Activated CD8-positive, alpha-beta T cell treated with anti-CD3 and anti-CD28 coated beads for 36 hours (primary cell): Measurements from ENCODE around the gene SPATA1. TPM values are rescaled to one million over a fixed set of nuclear protein-coding genes. Genes with fewer than 3 reads are reported as not detected.
"Not testable (repeated sequence)": the region's sequence is repeated elsewhere in the genome, so short reads cannot be mapped to it uniquely, and the experiment has no call there.

Experiments used
- ATAC-seq: fragments of 200-7000 bp; cut with Tn5 transposase; one replicate; pipeline ENCODE4 v1.10.0; 2021; ENCODE audit warnings: mild to moderate bottlenecking, moderate library complexity
- CTCF ChIA-PET: fragments of 350-600 bp; sonication (Branson Sonifier 250); formaldehyde crosslinking; loops from one replicate; lab custom pipeline; 2021; ENCODE audit warnings: antibody characterized with exemption; lab: Charles Lee
- POLR2A ChIA-PET: fragments of 350-600 bp; sonication (Branson Sonifier 250); formaldehyde crosslinking; loops from one replicate; lab custom pipeline; 2021; ENCODE audit warnings: antibody characterized with exemption; lab: Charles Lee
- DNase-seq: peaks from one replicate; pipeline ENCODE4 v3.0.0-alpha.2; 2020
- H3K27ac Mint-ChIP-seq: one replicate; pipeline ENCODE4 v1.8.0; 2021; ENCODE audit warnings: mild to moderate bottlenecking, mixed read lengths
- H3K27me3 Mint-ChIP-seq: one replicate; pipeline ENCODE4 v1.8.0; 2021; ENCODE audit warnings: mixed read lengths
- H3K36me3 Mint-ChIP-seq: one replicate; pipeline ENCODE4 v1.8.0; 2021; ENCODE audit warnings: low read depth, mixed read lengths
- H3K4me1 Mint-ChIP-seq: one replicate; pipeline ENCODE4 v1.8.0; 2021; ENCODE audit warnings: low read depth, mixed read lengths
- H3K4me3 Mint-ChIP-seq: one replicate; pipeline ENCODE4 v1.8.0; 2021; ENCODE audit warnings: mild to moderate bottlenecking, moderate library complexity, mixed read lengths
- H3K9me3 Mint-ChIP-seq: one replicate; pipeline ENCODE4 v1.8.0; 2021; ENCODE audit warnings: mixed read lengths
- intact Hi-C: fragments of 100-400 bp; cut with micrococcal nuclease; formaldehyde crosslinking; loops from one replicate; pipeline ENCODE4 v1.10.0; 2022
- total RNA-seq, 2 experiments: library from RNA; stranded (reverse); gene quantifications; one replicate each; pipeline ENCODE4 v1.2.3, GENCODE V29; 2021
- TF ChIP-seq, protein P1 (sequence below): fragments of 200-600 bp; IDR thresholded peaks from one replicate; pipeline ENCODE4 v1.8.0; 2022; ENCODE audit warnings: antibody characterized with exemption, mild to moderate bottlenecking

Gene SPATA1
- total RNA-seq, 2 experiments from 2014 or later = 2.5 to 3.0 TPM

DNA sequence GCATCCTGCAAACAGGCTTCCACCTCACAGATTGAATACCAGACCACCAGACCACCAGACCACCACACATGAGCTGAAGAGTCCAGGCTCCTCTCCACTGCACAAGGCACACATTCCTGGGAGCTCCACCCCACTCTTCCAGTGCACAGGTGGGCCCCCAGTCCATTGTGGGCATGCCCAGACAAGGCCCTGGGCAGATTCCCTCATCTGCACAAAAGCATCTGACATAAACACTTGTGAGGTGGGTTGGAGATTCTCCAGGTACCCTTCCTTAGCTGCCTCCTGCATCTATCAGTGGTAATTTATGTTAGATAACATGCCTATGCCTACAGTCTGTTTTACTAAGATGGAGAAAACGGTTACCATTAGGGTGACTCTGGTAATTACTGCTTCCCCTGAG lies 79.6 kb downstream of the SPATA1 start:
- H3K27ac Mint-ChIP-seq = no peak overlapping the region
- intact Hi-C loops = no loop called here
- no peak overlapping the region for H3K4me3 Mint-ChIP-seq
- no peak for ATAC-seq
- ChIA-PET CTCF (interaction anchor here (2.9 kb wide), 1 partner anchor 34 kb away, joined by 11 read pairs; no protein-coding TSS in a partner anchor), POLR2A (interaction anchor here (2.0 kb wide), 1 partner anchor 11 kb away, joined by 10 read pairs; the partner anchor contains the start of gene CTBS)
- TF ChIP-seq, protein P1, sequence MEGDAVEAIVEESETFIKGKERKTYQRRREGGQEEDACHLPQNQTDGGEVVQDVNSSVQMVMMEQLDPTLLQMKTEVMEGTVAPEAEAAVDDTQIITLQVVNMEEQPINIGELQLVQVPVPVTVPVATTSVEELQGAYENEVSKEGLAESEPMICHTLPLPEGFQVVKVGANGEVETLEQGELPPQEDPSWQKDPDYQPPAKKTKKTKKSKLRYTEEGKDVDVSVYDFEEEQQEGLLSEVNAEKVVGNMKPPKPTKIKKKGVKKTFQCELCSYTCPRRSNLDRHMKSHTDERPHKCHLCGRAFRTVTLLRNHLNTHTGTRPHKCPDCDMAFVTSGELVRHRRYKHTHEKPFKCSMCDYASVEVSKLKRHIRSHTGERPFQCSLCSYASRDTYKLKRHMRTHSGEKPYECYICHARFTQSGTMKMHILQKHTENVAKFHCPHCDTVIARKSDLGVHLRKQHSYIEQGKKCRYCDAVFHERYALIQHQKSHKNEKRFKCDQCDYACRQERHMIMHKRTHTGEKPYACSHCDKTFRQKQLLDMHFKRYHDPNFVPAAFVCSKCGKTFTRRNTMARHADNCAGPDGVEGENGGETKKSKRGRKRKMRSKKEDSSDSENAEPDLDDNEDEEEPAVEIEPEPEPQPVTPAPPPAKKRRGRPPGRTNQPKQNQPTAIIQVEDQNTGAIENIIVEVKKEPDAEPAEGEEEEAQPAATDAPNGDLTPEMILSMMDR = no peak
- no peak for DNase-seq
- H3K36me3 Mint-ChIP-seq = no peaks in the 10 kb centered on the region
- H3K9me3 Mint-ChIP-seq = no peaks in the 10 kb centered on the region
- H3K27me3 Mint-ChIP-seq = no peaks in the 10 kb centered on the region
- no peaks in the 10 kb centered on the region for H3K4me1 Mint-ChIP-seq

DNA sequence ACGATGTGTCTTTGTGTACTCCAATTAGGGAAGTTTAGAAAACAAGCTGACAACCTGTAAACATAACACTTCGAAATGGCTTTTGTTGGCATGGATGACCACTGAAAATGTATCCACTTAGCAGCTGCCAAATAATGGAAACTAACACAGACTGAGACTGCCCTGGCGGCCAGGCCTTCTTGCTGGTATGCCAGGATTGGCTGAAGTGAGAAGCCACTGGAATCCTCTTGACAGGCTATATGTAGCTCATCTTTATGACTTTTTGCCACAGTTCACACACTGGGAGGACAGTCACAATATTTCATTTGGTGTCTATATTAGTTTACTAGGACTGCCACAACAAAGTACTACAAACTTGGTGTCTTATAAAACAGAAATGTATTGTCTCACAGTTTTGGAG lies 80.9 kb downstream of the SPATA1 start:
- Mint-ChIP-seq H3K4me1 (no peaks in the 10 kb centered on the region), H3K4me3 (no peak overlapping the region), H3K27ac (no peak overlapping the region), H3K27me3 (no peaks in the 10 kb centered on the region), H3K36me3 (no peaks in the 10 kb centered on the region), H3K9me3 (no peaks in the 10 kb centered on the region)
- TF ChIP-seq, protein P1 = no peak
- ChIA-PET CTCF (no interaction called here), POLR2A (no interaction called here)
- DNase-seq (no peak), ATAC-seq (no peak)
- intact Hi-C loops = no loop called here

DNA sequence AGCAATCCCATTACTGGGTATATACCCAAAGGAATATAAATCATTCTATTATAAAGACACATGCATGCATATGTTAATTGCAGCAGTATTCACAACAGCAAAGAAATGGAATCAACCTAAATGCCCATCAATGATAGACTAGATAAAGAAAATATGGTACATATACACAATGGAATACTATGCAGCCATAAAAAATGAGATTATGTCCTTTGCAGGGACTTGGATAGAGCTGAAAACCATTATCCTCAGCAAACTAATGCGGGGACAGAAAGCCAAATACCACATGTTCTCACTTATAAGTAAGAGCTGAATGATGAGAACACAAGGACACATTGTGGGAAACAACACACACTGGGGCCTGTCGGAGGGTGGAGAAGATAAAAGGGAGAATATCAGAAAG lies 88.8 kb downstream of the SPATA1 start:
- DNase-seq, H3K9me3 Mint-ChIP-seq, H3K27me3 Mint-ChIP-seq, POLR2A ChIA-PET, H3K27ac Mint-ChIP-seq, H3K36me3 Mint-ChIP-seq, ATAC-seq, CTCF ChIA-PET, intact Hi-C loops, H3K4me3 Mint-ChIP-seq: not testable (repeated sequence)
- H3K4me1 Mint-ChIP-seq = peaks cover 18% of the 10 kb centered on the region

DNA sequence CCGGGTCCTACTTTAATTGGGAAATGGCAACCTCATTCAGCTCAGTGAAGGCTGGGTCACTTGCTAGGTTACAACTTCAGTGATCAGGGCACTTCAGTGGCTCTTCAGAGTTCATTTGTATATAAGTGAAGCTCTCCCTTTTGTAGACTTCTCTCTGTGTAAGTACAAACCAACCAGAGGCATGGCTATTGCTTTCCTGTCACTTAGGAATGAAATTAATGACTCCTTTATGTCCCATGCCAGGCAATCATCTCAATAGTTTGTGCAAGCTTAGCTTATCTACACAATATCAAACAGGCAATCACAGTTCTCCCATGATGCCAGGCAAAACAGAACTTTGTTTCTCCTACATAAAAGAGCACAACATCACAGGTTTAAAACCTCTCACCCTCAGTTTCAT lies 90.8 kb downstream of the SPATA1 start:
- H3K4me3 Mint-ChIP-seq = no peak overlapping the region
- no peak overlapping the region for H3K27ac Mint-ChIP-seq
- H3K4me1 Mint-ChIP-seq = peaks cover 22% of the 10 kb centered on the region
- POLR2A ChIA-PET = no interaction called here
- H3K36me3 Mint-ChIP-seq = no peaks in the 10 kb centered on the region
- H3K27me3 Mint-ChIP-seq = no peaks in the 10 kb centered on the region
- H3K9me3 Mint-ChIP-seq = no peaks in the 10 kb centered on the region
- ATAC-seq = no peak
- no peak for DNase-seq
- TF ChIP-seq, protein P1 = no peak
- CTCF ChIA-PET = interaction anchor here (1.0 to 1.1 kb wide), 2 partner anchors 13 to 23 kb away, joined by 3 read pairs; no protein-coding TSS in a partner anchor
- intact Hi-C loops = no loop called here

DNA sequence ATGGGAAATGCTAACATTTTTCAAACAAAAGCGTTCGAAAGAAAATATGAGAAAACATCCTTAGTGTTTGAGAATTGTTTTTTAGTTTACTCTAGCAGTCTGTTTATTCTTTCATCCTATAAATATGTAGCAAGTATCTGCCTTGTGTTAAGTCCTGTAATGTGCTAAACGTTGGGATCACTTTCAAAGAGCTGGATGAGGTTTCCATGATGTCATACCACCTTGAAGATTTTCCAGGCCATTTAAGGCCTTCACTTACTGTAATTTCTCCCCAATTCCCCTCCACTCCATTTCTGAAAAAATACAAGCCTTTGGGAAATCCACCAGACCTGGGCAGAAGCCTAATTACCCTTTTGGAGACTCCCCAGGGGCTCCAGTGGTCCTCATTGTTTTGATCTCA lies 92.2 kb downstream of the SPATA1 start:
- DNase-seq = no peak
- intact Hi-C loops = no loop called here
- Mint-ChIP-seq H3K4me1 (peaks cover 22% of the 10 kb centered on the region), H3K9me3 (no peaks in the 10 kb centered on the region), H3K27ac (no peak overlapping the region), H3K27me3 (no peaks in the 10 kb centered on the region), H3K4me3 (no peak overlapping the region), H3K36me3 (no peaks in the 10 kb centered on the region)
- ATAC-seq = no peak
- POLR2A ChIA-PET = no interaction called here
- CTCF ChIA-PET = no interaction called here
- TF ChIP-seq, protein P1 = no peak
